GM21723 (cell line): ENCODE results near the gene KIAA1217.

Experiments used
- ATAC-seq: cut with Tn5 transposase; IDR thresholded peaks from one replicate; pipeline ENCODE4 v1.9.1; 2021; ENCODE audit warnings: mild to moderate bottlenecking, moderate library complexity; ENCODE audit not compliant: unreplicated experiment

KIAA1217 gene

DNA sequence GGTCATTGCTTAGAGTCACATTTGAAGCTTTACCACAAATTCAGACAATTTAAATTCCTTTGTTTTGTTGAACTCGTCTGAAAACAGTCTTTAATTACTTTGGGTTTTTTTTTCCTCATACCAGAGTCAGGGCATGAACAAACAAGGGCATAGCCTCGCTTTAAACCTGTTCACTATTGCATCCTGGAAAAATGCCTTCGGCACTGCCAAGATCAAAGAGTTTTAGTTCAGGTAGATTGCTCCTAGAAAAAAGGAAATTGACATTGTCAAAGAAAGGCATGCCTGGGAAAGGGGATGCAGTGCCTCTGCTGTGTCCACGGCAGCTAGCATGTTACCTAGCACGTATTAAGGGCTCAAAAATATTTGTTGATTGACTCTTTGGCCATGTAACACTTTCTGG lies 279.7 kb downstream of the KIAA1217 start:
- ATAC-seq, result no peak

DNA sequence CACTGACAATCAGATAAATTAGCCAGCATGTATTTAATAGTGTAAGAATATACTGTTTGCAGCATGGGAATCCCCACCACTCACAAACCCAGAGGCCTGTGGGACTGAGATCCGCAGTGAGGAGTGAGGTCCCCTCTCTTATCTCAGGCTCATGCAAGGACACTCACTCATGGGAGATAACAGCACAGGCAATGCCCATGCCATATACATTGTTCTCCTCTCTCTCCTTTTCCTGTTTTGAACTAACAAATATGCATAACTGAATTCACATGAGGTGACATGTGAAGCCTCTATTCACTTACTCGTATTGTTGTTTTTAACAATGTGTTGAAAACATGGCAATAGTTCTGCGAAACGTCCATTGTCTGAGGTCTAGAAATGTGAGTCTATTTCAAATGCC lies 284.2 kb downstream of the KIAA1217 start:
- no peak for ATAC-seq

DNA sequence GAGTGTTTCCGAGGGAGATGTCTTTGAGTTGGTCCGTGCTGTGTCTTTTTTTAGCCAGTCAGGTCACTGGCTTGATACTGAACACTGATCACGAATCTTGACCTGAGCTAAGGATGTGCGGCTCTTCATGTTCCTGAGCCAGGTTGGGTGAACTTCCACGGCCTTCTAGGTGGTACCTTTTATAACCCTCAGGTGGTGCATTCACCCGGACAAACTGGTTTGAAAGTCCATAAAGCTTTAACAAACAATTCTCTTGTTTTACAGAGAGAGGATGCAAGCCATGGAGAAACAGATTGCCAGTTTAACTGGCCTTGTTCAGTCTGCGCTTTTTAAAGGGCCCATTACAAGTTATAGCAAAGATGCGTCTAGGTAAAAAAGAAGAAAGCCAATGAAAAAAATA lies 285.3 kb downstream of the KIAA1217 start:
- no peak for ATAC-seq

DNA sequence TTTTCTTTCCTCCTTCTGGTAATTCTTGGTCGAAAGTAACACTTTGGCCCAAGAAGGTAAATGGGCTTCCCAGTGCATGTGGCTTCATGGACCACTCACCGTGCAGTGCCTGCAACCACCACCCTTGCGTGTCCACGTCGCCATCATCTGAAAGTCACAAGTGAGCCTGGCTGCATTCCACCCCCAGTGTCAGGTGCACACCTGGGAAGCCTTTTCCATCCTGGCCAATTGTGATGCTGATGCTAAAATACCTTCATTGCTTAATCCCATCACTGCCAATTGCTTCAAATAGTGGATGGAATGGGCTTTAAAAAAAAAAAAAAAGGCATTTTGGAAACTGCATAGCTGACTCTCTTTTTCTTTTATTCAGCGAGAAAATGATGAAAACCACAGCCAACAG lies 285.8 kb downstream of the KIAA1217 start:
- ATAC-seq, result no peak

DNA sequence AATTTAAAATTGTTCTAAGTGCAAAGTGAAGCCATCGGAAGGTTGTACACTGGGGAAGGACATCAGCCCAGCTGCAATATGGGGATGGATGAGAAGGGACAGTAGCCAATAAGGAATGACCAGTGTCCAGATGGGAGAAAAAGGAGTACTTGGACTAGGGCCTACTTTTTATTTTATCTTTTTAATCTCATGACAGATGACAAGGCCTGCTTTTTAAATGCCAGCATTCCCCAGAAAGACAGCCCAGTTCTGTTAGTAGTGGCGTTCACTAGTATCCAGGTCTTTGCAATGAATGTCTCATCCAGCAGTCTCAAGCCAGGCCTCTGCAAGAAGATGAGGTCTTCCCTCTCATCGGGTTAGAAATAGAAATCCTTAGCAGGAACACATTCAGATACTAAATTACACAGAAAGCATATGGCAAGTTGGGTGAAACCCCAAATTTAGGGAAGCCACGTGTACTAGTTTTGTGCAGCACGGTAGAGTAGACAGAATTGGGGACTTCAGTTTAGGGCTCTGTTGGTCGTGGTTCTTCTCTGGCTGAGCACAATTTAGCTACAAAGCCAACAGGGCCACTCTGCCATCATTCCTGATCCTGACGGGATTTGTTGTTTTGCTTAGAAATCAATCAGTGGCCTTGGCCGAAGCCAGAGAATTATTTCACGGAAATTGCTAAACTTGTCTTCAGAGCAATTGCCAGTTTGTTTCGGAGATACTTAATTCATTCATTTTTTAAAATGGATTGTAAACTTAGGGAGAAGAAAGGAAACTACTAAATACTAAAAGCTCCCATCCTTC lies 286.9 kb downstream of the KIAA1217 start:
- ATAC-seq, result no peak

DNA sequence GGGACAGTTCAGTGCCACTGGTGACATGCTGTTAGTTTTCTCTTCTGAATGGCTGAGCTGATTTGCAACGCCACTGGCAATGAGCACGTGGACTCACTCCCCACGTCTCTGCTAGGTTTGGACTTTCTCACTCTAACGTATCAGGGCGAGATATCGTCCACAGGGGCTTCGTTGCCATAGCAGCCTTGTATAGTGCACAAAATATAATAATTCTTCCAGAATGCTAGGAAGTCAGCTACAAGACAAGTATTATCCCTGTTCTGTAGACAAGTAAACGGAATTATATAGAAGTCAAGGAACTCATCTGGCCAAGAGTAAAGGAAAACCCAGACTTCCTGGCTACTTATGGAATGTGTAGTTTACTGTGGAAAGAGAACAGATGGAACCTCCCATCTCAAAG lies 288.0 kb downstream of the KIAA1217 start:
- ATAC-seq, result no peak

DNA sequence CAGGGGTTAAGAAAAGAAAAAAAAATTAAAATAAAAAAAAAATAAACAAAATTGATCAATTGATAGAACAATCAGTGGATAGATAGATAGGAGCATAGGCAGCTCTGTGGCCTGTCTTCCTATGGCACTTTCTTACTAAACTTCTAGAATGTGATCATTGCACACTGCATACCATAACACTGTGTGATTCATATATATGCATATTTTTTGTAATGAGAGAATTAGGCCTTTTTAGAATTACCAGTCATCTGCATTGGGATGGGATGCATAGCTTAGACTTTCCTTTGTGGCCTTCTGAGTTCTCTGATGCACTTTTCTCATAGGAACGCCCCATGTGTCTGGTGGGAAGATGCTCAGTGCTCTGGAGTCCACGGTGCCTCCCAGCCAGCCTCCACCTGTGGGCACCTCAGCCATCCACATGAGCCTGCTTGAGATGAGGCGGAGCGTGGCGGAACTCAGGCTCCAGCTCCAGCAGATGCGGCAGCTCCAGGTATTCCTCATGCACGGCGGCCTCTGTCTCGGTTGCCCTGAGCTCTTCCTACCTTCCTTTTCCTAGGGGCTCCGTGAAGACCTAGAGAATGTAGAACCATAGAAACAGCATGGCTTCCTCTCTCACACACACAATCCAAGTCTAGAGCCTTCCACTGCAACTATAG lies 292.2 kb downstream of the KIAA1217 start:
- ATAC-seq, result no peak

DNA sequence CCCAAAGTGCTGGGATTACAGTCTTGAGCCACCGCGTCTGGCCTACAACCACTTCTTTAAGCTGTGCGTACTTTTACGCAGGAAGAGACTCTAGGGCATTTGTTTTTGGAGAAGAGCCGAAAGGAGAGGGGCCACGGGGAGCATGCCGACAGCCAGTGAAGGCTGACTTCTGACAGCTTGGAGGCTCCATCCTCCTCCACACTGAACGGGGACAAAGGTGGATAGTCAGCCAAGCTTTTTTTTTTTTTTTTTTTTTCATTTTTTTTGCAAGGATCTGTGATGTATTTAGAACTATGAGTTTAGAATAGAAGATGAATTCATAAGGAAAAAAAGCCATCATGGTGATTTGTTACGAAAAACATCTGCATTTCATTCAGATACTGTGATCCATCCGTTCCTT lies 293.1 kb downstream of the KIAA1217 start:
- ATAC-seq, result no peak

DNA sequence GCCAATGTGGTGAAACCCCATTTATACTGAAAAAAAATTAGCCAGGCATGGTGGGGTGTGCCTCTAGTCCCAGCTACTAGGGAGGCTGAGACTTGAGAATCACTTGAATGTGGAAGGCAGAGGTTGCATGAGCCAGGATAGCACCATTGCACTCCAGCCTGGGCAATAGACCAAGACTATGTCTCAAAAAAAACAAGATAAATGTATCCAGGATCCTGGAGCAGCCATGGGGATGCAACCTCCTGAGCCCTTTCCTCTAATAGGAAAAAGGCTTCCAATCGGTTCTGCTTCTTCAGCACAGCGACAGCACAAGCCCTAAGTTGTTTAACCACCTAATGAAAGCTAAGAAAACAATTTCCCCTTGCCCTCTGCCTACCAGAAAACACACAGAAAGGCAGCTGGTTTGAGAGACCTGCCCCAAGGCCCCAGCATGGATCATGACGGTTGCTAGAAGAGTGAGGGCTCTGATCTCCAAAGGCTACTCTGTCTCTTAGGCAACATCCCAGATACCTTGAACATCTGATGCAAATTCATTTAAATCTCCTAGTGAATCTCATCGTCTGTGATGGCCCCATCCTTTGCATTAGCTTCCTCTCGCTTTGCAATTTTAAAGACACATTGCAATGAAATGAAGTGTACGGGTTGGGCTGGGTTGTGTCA lies 294.0 kb downstream of the KIAA1217 start:
- no peak for ATAC-seq

DNA sequence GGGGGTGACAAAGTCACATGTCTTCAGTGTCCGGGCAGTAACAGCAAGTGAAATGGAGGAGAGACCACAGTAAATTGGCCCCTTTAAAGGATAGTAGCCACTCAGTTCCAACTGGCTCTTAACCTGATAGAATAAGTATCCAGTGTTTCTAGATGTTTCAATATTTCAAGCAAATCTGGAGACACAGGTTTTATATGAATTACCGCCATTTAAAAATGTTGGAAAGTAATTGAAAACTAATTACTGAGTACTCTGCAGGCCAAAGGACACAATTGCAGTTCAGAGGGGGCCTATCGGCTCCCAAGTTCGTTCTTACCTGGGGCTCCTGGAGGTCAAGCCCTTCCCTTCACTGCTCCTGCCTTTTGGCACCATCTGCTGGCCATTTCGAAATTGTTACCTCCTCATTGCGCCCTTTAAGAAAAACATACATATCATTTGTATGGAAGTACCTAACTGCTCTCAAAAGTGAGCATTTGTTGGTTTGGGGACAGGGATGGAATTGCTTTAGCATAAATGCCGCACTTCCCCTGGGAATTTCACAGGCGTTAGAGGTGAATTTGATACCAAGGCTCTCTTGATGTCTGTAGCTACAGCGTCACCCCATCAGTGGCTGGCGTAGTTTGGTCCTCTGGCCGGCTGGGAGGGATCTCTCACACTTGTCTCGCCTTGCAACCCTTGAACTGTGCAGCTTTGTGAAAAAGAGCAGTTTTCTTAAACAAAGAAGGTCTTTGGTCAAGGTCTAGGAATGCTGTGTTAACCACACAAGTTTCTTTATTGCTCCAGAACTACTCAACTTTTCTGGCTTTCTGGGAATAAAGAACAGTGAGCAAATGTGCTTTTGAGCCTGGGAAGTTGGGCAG lies 294.8 kb downstream of the KIAA1217 start:
- no peak for ATAC-seq

DNA sequence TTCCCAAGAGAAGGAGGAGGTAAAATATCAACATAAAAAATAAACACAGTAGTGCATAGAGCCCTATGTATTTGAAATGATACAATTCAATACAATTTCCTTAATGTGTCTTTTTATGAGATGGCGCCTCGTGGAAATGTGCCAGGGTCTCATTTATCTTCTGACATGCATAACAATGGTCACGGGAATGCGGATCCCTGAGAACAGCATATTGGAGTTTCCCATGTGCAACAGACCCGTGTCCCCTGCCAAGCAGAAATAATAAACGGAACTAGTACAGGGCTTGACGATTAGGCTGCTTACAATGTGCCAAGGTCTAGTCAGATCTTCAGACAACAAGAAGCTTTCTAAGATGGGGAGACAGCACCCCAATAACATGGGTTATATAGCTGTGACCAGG lies 296.8 kb downstream of the KIAA1217 start:
- ATAC-seq, result no peak

DNA sequence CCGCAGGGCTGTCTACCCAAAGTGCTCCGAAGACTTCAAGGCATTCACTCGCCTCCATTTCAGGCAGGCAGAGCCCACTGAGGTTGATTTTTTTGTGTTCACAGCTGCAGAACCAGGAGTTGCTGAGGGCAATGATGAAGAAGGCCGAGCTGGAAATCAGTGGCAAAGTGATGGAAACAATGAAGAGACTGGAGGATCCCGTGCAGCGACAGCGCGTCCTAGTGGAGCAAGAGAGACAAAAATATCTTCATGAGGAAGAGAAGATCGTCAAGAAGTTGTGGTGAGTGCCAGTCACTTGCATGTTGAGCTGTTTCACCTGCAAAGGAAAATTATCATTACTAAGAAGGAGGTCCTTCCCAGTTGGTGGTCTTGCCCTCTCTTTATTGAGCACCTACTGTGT lies 304.2 kb downstream of the KIAA1217 start:
- ATAC-seq, result no peak

DNA sequence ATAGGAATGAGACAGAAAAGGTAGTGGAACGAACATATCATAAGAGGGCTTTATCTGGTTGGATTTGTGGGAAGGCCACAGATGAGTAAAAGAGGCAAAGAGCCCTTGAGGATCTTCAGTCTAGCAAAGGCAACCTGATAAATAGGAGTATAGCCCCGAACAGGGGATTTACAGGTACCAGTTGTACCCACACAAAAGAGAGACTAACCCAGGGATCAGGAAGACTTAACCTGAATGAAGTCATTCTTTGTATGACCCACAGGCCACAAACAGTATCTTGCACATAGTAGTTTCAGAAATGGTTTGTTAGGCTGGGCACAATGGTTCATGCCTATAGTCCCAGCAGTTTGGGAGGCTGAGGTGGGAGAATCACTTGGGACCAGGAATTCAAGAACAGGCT lies 306.5 kb downstream of the KIAA1217 start:
- no peak for ATAC-seq

DNA sequence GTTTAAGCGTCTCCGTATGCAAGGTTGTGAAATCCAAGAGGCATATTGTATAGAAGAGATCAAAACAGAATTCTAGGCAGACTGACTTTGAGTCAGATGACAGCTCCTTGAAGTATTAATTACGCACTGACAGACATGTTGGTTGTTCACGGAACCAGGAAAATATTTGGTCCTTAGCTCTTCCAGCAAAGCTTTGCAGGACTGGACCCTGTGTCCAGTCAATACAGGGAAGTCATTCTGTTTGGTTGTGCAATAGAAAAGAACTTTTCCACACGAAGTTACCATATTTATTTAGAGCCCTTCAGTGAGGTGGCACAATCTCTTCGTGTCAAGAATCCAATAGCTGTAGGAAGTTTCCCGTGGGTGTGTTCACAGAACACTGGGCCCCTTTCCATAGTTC lies 309.5 kb downstream of the KIAA1217 start:
- no peak for ATAC-seq

DNA sequence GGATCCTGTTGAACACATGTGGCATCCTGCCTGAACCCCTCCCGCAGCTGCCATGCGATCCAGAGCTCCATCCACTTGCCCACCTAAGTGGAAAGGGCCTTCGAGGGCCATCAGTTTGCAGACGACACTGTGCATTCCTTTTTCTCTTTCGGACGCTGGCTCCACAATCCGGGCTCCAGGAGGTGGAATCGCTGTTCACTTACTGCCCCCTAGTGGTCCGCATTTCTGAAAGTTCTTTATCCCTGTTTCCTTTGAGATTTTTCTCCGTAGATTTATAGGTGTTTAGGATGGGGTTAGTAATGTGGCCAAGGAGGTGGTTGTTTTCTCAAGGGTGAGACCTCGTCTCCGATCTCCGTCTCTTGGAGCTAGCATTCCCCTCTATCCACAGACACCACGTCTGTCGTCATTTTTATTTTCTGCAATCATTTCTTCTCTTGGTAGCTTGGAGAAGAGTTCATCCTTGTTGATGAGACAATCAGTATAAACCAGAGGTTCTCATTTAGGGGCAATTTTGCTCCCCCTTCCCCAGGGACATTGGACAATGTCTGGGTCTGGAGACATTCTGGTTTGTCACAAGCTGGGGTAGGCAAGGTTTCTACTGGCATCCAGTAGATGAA lies 310.2 kb downstream of the KIAA1217 start:
- ATAC-seq, result no peak

DNA sequence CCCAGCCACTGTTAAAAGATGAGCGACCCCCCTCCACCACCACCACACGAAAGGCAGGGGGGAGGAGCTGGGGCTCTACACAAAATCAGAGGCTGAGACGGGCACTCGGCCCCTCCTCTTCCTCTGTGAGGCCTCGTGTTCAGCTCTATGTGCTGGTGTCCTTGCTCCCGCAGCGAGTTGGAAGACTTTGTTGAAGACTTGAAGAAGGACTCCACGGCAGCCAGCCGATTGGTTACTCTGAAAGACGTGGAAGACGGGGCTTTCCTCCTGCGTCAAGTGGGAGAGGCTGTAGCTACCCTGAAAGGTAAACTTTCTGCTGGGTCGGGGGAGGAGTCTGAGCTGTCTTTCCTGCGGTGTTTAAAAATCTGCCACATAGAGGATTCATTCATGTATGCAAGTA lies 311.0 kb downstream of the KIAA1217 start:
- peak; percentile 56 for ATAC-seq

DNA sequence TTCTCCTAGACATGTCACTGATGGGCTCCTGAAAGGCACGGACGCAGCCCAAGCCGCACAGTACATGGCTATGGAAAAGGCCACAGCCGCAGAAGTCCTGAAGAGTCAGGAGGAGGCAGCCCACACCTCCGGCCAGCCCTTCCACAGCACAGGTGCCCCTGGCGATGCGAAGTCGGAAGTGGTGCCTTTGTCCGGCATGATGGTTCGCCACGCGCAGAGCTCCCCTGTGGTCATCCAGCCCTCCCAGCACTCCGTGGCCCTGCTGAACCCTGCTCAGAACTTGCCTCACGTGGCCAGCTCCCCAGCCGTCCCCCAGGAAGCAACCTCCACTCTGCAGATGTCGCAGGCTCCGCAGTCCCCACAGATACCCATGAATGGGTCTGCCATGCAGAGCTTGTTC lies 315.4 kb downstream of the KIAA1217 start:
- no peak for ATAC-seq

DNA sequence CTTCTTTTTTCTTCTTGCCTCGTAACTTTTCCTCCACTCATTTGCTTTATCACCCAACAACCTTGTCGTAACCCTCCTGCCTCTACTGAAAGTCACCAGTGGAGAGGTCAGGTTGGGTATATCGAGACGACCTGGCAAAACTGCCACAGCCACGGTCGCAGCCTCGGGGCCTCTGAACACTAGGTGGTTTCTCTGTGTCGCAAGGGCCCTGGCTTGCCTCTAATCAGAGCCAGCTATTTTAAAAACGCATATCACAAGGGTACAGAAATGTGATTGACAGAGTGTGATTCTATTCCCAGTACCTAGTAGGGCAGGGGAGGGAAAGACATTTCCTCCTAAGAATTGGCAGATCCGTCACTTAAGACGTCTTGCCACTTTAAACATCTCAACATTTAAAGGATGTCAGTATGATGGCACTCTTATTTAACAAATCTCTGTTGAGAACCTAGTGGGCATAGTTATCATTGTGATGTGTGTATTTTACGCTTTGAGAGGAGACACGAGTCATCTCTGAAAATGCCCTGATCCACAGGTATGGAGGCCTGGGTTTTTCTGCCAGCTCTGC lies 317.2 kb downstream of the KIAA1217 start:
- ATAC-seq, result no peak

DNA sequence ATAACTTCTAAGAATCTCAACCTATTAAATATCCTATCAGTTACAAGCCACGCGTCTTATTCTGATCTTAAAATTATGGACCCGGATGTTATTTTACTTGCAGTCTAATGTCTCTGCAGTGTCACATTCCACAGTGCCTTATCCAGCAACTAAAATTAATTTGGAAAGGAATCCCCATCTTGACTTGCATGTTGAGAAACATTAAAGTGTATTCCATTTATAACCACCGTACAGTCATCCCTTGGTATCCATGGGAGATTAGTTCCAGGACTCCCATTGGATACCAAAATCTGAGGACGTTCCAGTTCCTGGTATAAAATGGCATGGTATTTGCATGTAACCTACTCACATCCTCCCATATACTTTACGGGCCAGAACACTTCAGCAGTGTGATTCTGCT lies 320.0 kb downstream of the KIAA1217 start:
- ATAC-seq, result no peak

DNA sequence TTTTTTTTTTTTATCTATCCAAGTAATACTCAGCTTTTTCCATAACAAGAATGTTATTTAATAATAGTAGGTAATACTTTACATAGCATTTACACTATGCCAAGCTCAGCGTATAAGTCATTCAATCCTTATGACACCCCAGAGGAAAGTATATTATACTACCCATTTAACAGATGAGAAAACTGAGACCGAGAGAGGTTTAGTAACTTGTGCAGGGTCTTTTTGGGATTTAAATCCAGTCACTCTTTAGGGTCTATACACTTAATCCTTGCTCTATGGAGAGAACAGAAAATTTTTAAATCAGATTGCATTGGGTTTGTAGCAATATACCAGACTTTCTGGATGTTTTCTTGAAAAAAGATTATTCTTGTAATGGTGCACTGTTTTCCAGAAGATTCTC lies 322.5 kb downstream of the KIAA1217 start:
- ATAC-seq, result no peak
